A673 (cell line): Measurements from ENCODE around the gene RCC2. TPM values are rescaled to one million over a fixed set of nuclear protein-coding genes. Genes with fewer than 3 reads are reported as not detected.

ENCODE experiments used
- BruUV-seq: library from RNA; stranded (reverse); fragments of 400-500 nt; replicated peaks from 2 replicates; lab custom pipeline; 2021; lab: Mats Ljungman, UMichigan
- CTCF ChIA-PET: fragments of 300-600 bp; sonication (Branson Sonifier 250); formaldehyde crosslinking; loops from one replicate; lab custom pipeline; 2022; ENCODE audit warnings: antibody characterized with exemption; lab: Charles Lee
- POLR2A ChIA-PET: fragments of 300-600 bp; sonication (Branson Sonifier 250); formaldehyde crosslinking; loops from one replicate; lab custom pipeline; 2022; ENCODE audit warnings: antibody characterized with exemption; ENCODE audit not compliant: low non-redundant PET; lab: Charles Lee
- DNase-seq: peaks from one replicate; pipeline ENCODE4 v3.0.0-alpha.2; 2015; ENCODE audit warnings: low spot score
- H3K27ac ChIP-seq: fragments of 200-600 bp; sonication (generic); 2 replicates; pipeline ENCODE4 v1.5.1; 2016; ENCODE audit warnings: mixed run types, low read depth, mild to moderate bottlenecking, mixed read lengths, antibody characterized with exemption, low read length; ENCODE audit not compliant: poor library complexity, severe bottlenecking
- H3K27me3 ChIP-seq: fragments of 200-600 bp; sonication (generic); replicated peaks from 2 replicates; pipeline ENCODE4 v1.6.1; 2017; ENCODE audit warnings: mixed run types, low read depth, mild to moderate bottlenecking, mixed read lengths, antibody characterized with exemption, low read length; ENCODE audit not compliant: insufficient read depth, poor library complexity
- H3K36me3 ChIP-seq: fragments of 200-600 bp; sonication (generic); 2 replicates; pipeline ENCODE4 v1.6.1; 2016; ENCODE audit warnings: mixed run types, mild to moderate bottlenecking, mixed read lengths, antibody characterized with exemption, low read length; ENCODE audit not compliant: insufficient read depth, poor library complexity, severe bottlenecking
- H3K4me1 ChIP-seq: fragments of 200-600 bp; sonication (generic); 2 replicates; pipeline ENCODE4 v1.6.1; 2017; ENCODE audit warnings: mixed run types, mild to moderate bottlenecking, mixed read lengths, antibody characterized with exemption, low read length; ENCODE audit not compliant: insufficient read depth, poor library complexity, severe bottlenecking
- H3K4me3 ChIP-seq: fragments of 200-600 bp; sonication (generic); 2 replicates; pipeline ENCODE4 v1.5.1; 2016; ENCODE audit warnings: low read depth, mixed run types, mild to moderate bottlenecking, mixed read lengths, low read length; ENCODE audit not compliant: poor library complexity, severe bottlenecking
- H3K9me3 ChIP-seq: fragments of 200-600 bp; sonication (generic); 2 replicates; pipeline ENCODE4 v1.6.1; 2016; ENCODE audit warnings: mixed run types, low read depth, mild to moderate bottlenecking, mixed read lengths, antibody characterized with exemption, low read length; ENCODE audit not compliant: poor library complexity, severe bottlenecking
- EZH2 ChIP-seq: fragments of 200-600 bp; sonication (generic); IDR thresholded peaks from 2 replicates; pipeline ENCODE4 v1.6.1; 2017; ENCODE audit warnings: borderline replicate concordance, low read depth, mild to moderate bottlenecking, mixed read lengths, antibody characterized with exemption, low read length; ENCODE audit not compliant: poor library complexity, severe bottlenecking
- intact Hi-C: fragments of 100-400 bp; cut with micrococcal nuclease; formaldehyde crosslinking; loops from one replicate; pipeline ENCODE4 v1.10.0; 2022; ENCODE audit not compliant: unreplicated experiment
- total RNA-seq: library from RNA; stranded (reverse); gene quantifications from 2 replicates; pipeline ENCODE4 v1.2.3, GENCODE V29; 2021
- TF ChIP-seq, protein P1 (sequence below): fragments of 300-800, 200-600 bp; sonication (generic); conservative IDR thresholded peaks from 2 replicates; pipeline ENCODE4 v1.5.1; 2017; ENCODE audit warnings: low read depth, mild to moderate bottlenecking, antibody characterized with exemption, low read length, moderate library complexity, mixed read lengths

The RCC2 gene
- total RNA-seq, 1 experiment from 2014 or later = 182 TPM

DNA sequence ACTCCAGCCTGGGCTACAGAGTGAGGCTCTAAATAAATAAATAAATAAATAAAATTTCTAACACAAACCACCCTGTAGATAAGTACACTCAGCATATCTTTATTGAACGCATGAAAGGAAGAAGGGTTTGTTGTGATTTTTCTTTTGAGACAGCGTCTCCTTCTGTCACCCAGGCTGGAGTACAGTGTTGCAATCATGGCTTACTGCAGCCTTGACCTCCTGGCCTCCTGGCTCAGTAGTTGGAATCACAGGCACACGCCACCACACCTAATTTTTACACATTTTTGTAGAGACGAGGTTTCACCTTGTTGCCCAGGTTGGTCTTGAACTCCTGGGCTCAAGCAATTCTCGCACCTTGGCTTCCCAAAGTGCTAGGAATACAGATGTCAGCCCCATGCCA, 23.2 kb upstream of the RCC2 start:
- BruUV-seq = no TSS peak
- no peak overlapping the region for H3K27ac ChIP-seq
- no peaks in the 10 kb centered on the region for H3K36me3 ChIP-seq
- H3K9me3 ChIP-seq = no peaks in the 10 kb centered on the region
- no peak overlapping the region for H3K4me3 ChIP-seq
- H3K27me3 ChIP-seq = no peaks in the 10 kb centered on the region
- intact Hi-C loops = no loop called here
- TF ChIP-seq, protein P1, sequence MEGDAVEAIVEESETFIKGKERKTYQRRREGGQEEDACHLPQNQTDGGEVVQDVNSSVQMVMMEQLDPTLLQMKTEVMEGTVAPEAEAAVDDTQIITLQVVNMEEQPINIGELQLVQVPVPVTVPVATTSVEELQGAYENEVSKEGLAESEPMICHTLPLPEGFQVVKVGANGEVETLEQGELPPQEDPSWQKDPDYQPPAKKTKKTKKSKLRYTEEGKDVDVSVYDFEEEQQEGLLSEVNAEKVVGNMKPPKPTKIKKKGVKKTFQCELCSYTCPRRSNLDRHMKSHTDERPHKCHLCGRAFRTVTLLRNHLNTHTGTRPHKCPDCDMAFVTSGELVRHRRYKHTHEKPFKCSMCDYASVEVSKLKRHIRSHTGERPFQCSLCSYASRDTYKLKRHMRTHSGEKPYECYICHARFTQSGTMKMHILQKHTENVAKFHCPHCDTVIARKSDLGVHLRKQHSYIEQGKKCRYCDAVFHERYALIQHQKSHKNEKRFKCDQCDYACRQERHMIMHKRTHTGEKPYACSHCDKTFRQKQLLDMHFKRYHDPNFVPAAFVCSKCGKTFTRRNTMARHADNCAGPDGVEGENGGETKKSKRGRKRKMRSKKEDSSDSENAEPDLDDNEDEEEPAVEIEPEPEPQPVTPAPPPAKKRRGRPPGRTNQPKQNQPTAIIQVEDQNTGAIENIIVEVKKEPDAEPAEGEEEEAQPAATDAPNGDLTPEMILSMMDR = no peak
- TF ChIP-seq EZH2 = no peak
- no peak for DNase-seq
- no peaks in the 10 kb centered on the region for H3K4me1 ChIP-seq
- CTCF ChIA-PET = no interaction called here
- POLR2A ChIA-PET = no interaction called here

DNA sequence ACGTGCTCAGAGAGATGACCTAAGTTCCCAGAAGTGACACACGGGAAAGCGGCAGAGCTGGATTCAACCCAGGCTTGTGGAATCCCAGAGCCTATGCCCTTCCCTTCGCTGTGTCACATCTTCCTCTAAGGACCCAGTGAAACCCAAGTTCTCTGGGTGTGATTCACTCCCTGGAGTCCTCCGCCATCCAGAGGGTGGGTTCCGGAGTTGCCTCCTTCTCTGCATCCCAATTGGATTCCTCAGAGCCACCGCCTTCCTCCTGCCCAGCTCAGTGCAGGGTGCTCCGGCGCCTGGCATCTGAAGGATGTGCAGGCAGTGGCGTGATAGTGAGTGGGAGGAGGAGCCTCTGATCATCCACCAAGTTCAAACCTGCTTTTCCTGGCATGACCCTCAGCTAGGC, 20.7 kb upstream of the RCC2 start:
- CTCF ChIA-PET = no interaction called here
- intact Hi-C loops = no loop called here
- no peaks in the 10 kb centered on the region for H3K27me3 ChIP-seq
- H3K27ac ChIP-seq = no peak overlapping the region
- no peaks in the 10 kb centered on the region for H3K9me3 ChIP-seq
- POLR2A ChIA-PET = no interaction called here
- DNase-seq = no peak
- no TSS peak for BruUV-seq
- H3K4me3 ChIP-seq = no peak overlapping the region
- TF ChIP-seq, protein P1 = no peak
- TF ChIP-seq EZH2 = no peak
- no peaks in the 10 kb centered on the region for H3K4me1 ChIP-seq
- H3K36me3 ChIP-seq = no peaks in the 10 kb centered on the region

DNA sequence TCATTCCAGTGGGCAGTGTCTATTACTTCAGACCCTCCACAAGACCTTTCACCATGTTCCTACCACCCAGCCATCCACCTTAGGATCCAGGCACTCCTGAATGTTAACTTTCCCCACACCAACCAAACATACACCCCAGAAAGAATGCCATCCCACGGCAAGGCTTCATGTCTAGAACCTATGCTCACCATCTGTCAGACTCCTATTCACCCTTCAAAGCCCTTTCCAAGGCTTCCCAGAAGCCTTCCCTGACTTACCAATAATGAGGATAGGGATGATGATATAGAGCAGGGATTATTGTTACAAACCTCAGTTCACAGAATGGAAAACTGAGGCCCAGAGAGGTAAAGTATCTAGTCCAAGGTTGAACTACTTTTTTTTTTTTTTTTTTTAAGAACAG, 19.3 kb upstream of the RCC2 start:
- no peak overlapping the region for H3K4me3 ChIP-seq
- CTCF ChIA-PET = no interaction called here
- POLR2A ChIA-PET = no interaction called here
- H3K27ac ChIP-seq = no peak overlapping the region
- H3K4me1 ChIP-seq = no peaks in the 10 kb centered on the region
- H3K27me3 ChIP-seq = no peaks in the 10 kb centered on the region
- BruUV-seq = no TSS peak
- H3K36me3 ChIP-seq = no peaks in the 10 kb centered on the region
- no peak for TF ChIP-seq EZH2
- TF ChIP-seq, protein P1 = no peak
- DNase-seq = no peak
- no peaks in the 10 kb centered on the region for H3K9me3 ChIP-seq
- intact Hi-C loops = no loop called here
